Keratinocyte (primary cell): ENCODE results near the gene IRGQ. TPM values are rescaled to one million over a fixed set of nuclear protein-coding genes. Genes with fewer than 3 reads are reported as not detected.

ENCODE experiments used
- DNase-seq: peaks from one replicate; pipeline ENCODE4 v3.0.0-alpha.2; 2011; ENCODE audit warnings: low read depth, missing footprints, low spot score
- FAIRE-seq: peaks from 2 replicates; lab custom pipeline; 2011; peaks lifted over from hg19 to GRCh38; lab: Jason Lieb, UNC
- H2AFZ ChIP-seq: 2 replicates; pipeline ENCODE4 v1.6.0; 2012; ENCODE audit warnings: low read length, control low read depth, inconsistent platforms; ENCODE audit not compliant: control insufficient read depth
- H3K27ac ChIP-seq: 2 replicates; pipeline ENCODE4 v1.5.1; 2011; ENCODE audit warnings: low read length; ENCODE audit not compliant: control insufficient read depth, insufficient read depth
- H3K27me3 ChIP-seq: 3 replicates; pipeline ENCODE4 v1.6.0; 2011; ENCODE audit warnings: low read length; ENCODE audit not compliant: control insufficient read depth, insufficient read depth; ENCODE audit errors: extremely low read depth
- H3K36me3 ChIP-seq, 2 experiments: 2 replicates in 1 of 2; 3 replicates in 1 of 2; pipeline ENCODE4 v1.5.1; 2011; ENCODE audit warnings: low read length in 2 of 2, mild to moderate bottlenecking in 1 of 2; ENCODE audit not compliant: control insufficient read depth in 2 of 2, insufficient read depth in 2 of 2; ENCODE audit errors: extremely low read depth in 1 of 2
- H3K4me1 ChIP-seq: 3 replicates; pipeline ENCODE4 v1.5.1; 2011; ENCODE audit warnings: low read length; ENCODE audit not compliant: control insufficient read depth, insufficient read depth; ENCODE audit errors: extremely low read depth
- H3K4me2 ChIP-seq: 3 replicates; pipeline ENCODE4 v1.6.0; 2011; ENCODE audit warnings: low read depth, low read length; ENCODE audit not compliant: control insufficient read depth, insufficient read depth; ENCODE audit errors: extremely low read depth
- H3K4me3 ChIP-seq, 3 experiments: fragments of 200-600 bp in 1 of 3; sonication (generic) in 1 of 3; 2 replicates in 2 of 3; 3 replicates in 1 of 3; pipeline ENCODE4 v1.5.1; 2011 to 2016; ENCODE audit warnings: low read length in 3 of 3, mild to moderate bottlenecking in 3 of 3, control low read depth in 2 of 3, inconsistent platforms in 1 of 3, low read depth in 1 of 3, mixed read lengths in 1 of 3, mixed run types in 1 of 3, moderate library complexity in 1 of 3; ENCODE audit not compliant: control insufficient read depth in 2 of 3, insufficient read depth in 2 of 3; ENCODE audit errors: extremely low read depth in 1 of 3
- H3K79me2 ChIP-seq: 2 replicates; pipeline ENCODE4 v1.6.0; 2012; ENCODE audit warnings: low read length; ENCODE audit not compliant: control insufficient read depth, insufficient read depth
- H3K9ac ChIP-seq: 3 replicates; pipeline ENCODE4 v1.6.0; 2011; ENCODE audit warnings: low read length; ENCODE audit not compliant: control insufficient read depth, insufficient read depth; ENCODE audit errors: extremely low read depth
- H3K9me1 ChIP-seq: 3 replicates; pipeline ENCODE4 v1.6.0; 2011; ENCODE audit warnings: low read length; ENCODE audit not compliant: control insufficient read depth, insufficient read depth; ENCODE audit errors: extremely low read depth
- H3K9me3 ChIP-seq: 2 replicates; pipeline ENCODE4 v1.5.1; 2012; ENCODE audit warnings: low read depth, low read length; ENCODE audit not compliant: control insufficient read depth
- H4K20me1 ChIP-seq: 3 replicates; pipeline ENCODE4 v1.6.0; 2011; ENCODE audit warnings: low read length; ENCODE audit not compliant: control insufficient read depth, insufficient read depth; ENCODE audit errors: extremely low read depth
- CTCF ChIP-seq, 3 experiments: IDR thresholded peaks in 1 of 3; conservative IDR thresholded peaks in 1 of 3; optimal IDR thresholded peaks in 1 of 3; 2 replicates in 2 of 3; 3 replicates in 1 of 3; pipeline versions ENCODE3 to v1.5.1; 2011; ENCODE audit warnings: low read length in 3 of 3, mild to moderate bottlenecking in 3 of 3, moderate library complexity in 2 of 3, control low read depth in 1 of 3, inconsistent platforms in 1 of 3; ENCODE audit not compliant: insufficient read depth in 2 of 3; ENCODE audit errors: extremely low read depth in 1 of 3
- EZH2 ChIP-seq: IDR thresholded peaks from one replicate; pipeline ENCODE4 v1.6.1; 2012; ENCODE audit warnings: inconsistent platforms, mild to moderate bottlenecking, low read length, moderate library complexity
- dilution Hi-C: fragments of 300-500 bp; cut with MboI; formaldehyde crosslinking; loops from one replicate; pipeline ENCODE4 v1.7.0; 2020; ENCODE audit warnings: low sequenced_read_pairs; ENCODE audit not compliant: extremely low pct_ligation_motif_present
- polyA plus RNA-seq, 5 experiments: library from polyadenylated mRNA; depleted of rRNA in 3 of 5; stranded (reverse) in 3 of 5; stranded (forward) in 1 of 5; unstranded in 1 of 5; fragments of >200 nt; gene quantifications; 1 replicate in 1 of 5; 2 replicates in 3 of 5; 3 replicates in 1 of 5; pipeline versions ENCODE4 v1.2.1 to v1.2.3, GENCODE V29; 2011 to 2012; ENCODE audit warnings: missing spikeins in 2 of 5, low read depth in 1 of 5, low replicate concordance in 1 of 5

The IRGQ gene
- polyA plus RNA-seq, 1 donor (not counting 4 experiments of a cell fraction or from before 2014, with no cell fraction given) = 12.9 TPM

- FAIRE-seq (no peak), DNase-seq (no peak)
- Histone ChIP-seq H3K4me3 (no peak within 1 kb of the TSS), H2AFZ (no peak within 1 kb of the TSS), H4K20me1 (no peaks in the 10 kb centered on the region), H3K9me1 (no peaks in the 10 kb centered on the region), H3K27me3 (no peaks in the 10 kb centered on the region), H3K4me2 (no peak within 1 kb of the TSS), H3K79me2 (peaks cover 7% of the 10 kb centered on the region), H3K9me3 (no peaks in the 10 kb centered on the region), H3K9ac (no peak within 1 kb of the TSS), H3K4me1 (peaks cover 7% of the 10 kb centered on the region), H3K27ac (no peak within 1 kb of the TSS), H3K36me3 (peaks cover 3 to 12% of the 10 kb centered on the region in 2 experiments)
- TF ChIP-seq CTCF (optimal IDR thresholded peaks at IDR 0.05 in 1 of 3, IDR thresholded peaks at IDR 0.05 in 1 of 3, conservative IDR thresholded peaks at IDR 0.05 in 1 of 3; ENCODE audit: extremely low read depth in 1 of 3, insufficient read depth in 2 of 3, low read length in 3 of 3) (no peak), EZH2 (no peak)
- dilution Hi-C loops = no loop called here
Measured at GRCh38 chr19:43611788-43612187, 15.9 kb upstream of the IRGQ start, which contains the start of gene SRRM5. SRRM5 (plus strand) TSS chr19:43612088; CDS start chr19:43612122, 34 bp downstream.

GRCh38 chr19:43610493-43610892 lies 14.6 kb upstream of the IRGQ start:
- no peak for TF ChIP-seq CTCF (optimal IDR thresholded peaks at IDR 0.05 in 1 of 3, IDR thresholded peaks at IDR 0.05 in 1 of 3, conservative IDR thresholded peaks at IDR 0.05 in 1 of 3; ENCODE audit: extremely low read depth in 1 of 3, insufficient read depth in 2 of 3, low read length in 3 of 3)
- TF ChIP-seq EZH2 = no peak
- FAIRE-seq = no peak
- Histone ChIP-seq H3K4me2 (no peak overlapping the region), H3K4me3 (no peak overlapping the region), H4K20me1 (no peaks in the 10 kb centered on the region), H3K4me1 (peaks cover 19% of the 10 kb centered on the region), H2AFZ (no peak overlapping the region), H3K9me1 (no peaks in the 10 kb centered on the region), H3K36me3 (peaks cover 3 to 12% of the 10 kb centered on the region in 2 experiments), H3K9me3 (no peaks in the 10 kb centered on the region), H3K9ac (no peak overlapping the region), H3K79me2 (peaks cover 1% of the 10 kb centered on the region), H3K27me3 (no peaks in the 10 kb centered on the region), H3K27ac (no peak overlapping the region)
- DNase-seq = no peak
- dilution Hi-C loops = no loop called here
